Measurements from ENCODE around the gene RPA3.
A peak's percentile ranks its signal among the peaks of the same experiment; 100 is the strongest.
"Not testable (repeated sequence)": the region's sequence is repeated elsewhere in the genome, so short reads cannot be mapped to it uniquely, and the experiment has no call there.

Gene RPA3

GRCh38 chr7:7681936-7682329, 36.5 kb downstream of the RPA3 start:
- no peak for DNase-seq (ENCODE audit: low read depth)
- no peak for TF ChIP-seq POLR2A (IDR thresholded peaks at IDR 0.05; ENCODE audit: extremely low read depth, insufficient read length)
- no peak overlapping the region for H3K4me3 ChIP-seq (ENCODE audit: low read depth, low read length)

DNA sequence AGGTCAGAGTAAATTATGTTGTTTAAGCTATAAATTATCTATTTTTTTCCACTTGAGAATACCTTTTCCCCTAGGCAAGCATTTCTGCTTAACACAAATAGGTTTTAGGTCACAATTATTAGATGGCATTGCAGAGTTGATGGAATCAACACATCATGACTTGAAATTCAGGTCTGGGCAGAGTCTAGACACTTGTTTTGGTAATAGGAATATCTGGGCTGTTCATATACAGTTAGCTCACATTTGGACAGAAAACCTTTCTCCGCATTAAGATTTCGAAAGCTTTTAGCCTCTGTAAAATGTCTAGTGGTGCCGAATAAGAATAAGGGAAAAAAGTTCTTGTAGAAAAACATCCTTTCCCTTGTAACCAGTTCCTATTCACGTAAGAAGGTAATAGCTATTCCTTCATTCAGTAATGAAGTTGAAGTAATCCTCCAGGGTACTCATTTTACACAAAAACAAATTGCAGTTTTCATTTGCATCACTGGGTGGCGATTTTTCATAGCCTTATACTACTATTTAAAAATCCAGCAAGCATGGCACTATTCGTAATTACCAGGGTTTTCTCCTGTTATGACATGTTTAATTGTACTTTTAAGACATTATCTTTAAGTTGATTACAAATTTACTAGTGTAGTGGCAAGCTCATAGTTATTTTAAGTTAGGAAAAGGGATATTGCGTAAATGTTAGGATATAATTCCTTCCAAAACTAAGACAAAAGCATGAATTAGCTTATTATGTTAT, 37.0 kb downstream of the RPA3 start:
- DNase-seq (ENCODE audit: low read depth): peak; percentile 77
- no peak overlapping the region for H3K4me3 ChIP-seq (ENCODE audit: low read depth, low read length)
- TF ChIP-seq CTCF (IDR thresholded peaks at IDR 0.05; ENCODE audit: low read depth, low read length): peak; percentile 34
- no peak for TF ChIP-seq MYC (IDR thresholded peaks at IDR 0.05; ENCODE audit: low read depth, low read length)

DNA sequence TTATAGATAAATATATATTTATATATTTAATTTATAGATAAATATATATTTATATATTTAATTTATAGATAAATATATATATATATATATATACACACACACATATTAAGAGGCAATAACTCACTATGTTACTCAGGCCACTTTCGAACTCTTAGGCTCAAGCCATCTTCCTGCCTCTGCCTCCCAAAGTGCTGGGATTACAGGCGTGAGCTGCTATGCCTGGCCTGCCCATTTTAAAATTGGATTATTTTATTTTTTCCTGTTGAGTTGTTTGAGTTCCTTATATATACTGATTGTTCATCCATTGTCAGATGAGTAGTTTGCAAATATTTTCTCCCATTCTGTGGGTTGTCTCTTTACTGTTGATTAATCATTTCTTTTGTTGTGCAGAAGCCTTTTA, 38.8 kb downstream of the RPA3 start:
- H3K4me3 ChIP-seq (ENCODE audit: low read depth, low read length): not testable (repeated sequence)
- peak; percentile 30 for DNase-seq (ENCODE audit: low read depth)

DNA sequence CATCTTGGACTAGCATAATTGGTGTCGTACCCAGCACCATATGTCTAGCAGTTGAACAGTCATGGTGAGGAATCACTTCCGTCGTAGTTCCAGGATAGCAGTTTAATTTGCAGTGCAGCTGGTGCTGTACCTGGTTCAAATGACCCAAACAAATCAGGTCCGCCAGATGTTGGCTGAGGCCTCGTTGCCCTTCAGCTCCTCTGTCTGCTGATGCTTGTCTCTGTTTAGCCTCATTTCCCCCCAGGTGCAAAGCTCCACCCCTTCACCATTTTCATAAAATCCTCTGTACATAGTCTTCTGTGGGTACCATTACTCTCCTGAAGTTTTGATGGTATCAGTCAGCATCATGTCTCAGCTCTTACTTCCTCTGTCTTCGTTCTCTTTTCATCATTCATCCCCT, 42.7 kb downstream of the RPA3 start:
- H3K4me3 ChIP-seq (ENCODE audit: low read depth, low read length): no peak overlapping the region
- no peak for DNase-seq (ENCODE audit: low read depth)
- TF ChIP-seq MAX (IDR thresholded peaks at IDR 0.05; ENCODE audit: low read depth, low read length): no peak
- TF ChIP-seq POLR2A (IDR thresholded peaks at IDR 0.05; ENCODE audit: extremely low read depth, insufficient read length): no peak
- no peak for TF ChIP-seq MYC (IDR thresholded peaks at IDR 0.05; ENCODE audit: low read depth, low read length)
- TF ChIP-seq CTCF (IDR thresholded peaks at IDR 0.05; ENCODE audit: low read depth, low read length): no peak

- H3K4me3 ChIP-seq (ENCODE audit: low read depth, low read length): no peak overlapping the region
- no peak for DNase-seq (ENCODE audit: low read depth)
- TF ChIP-seq MAX (IDR thresholded peaks at IDR 0.05; ENCODE audit: low read depth, low read length) (no peak), CTCF (IDR thresholded peaks at IDR 0.05; ENCODE audit: low read depth, low read length) (no peak), POLR2A (IDR thresholded peaks at IDR 0.05; ENCODE audit: extremely low read depth, insufficient read length) (no peak), MYC (IDR thresholded peaks at IDR 0.05; ENCODE audit: low read depth, low read length) (no peak)
Observed at GRCh38 chr7:7673240-7673550, 45.2 kb downstream of the RPA3 start.

DNA sequence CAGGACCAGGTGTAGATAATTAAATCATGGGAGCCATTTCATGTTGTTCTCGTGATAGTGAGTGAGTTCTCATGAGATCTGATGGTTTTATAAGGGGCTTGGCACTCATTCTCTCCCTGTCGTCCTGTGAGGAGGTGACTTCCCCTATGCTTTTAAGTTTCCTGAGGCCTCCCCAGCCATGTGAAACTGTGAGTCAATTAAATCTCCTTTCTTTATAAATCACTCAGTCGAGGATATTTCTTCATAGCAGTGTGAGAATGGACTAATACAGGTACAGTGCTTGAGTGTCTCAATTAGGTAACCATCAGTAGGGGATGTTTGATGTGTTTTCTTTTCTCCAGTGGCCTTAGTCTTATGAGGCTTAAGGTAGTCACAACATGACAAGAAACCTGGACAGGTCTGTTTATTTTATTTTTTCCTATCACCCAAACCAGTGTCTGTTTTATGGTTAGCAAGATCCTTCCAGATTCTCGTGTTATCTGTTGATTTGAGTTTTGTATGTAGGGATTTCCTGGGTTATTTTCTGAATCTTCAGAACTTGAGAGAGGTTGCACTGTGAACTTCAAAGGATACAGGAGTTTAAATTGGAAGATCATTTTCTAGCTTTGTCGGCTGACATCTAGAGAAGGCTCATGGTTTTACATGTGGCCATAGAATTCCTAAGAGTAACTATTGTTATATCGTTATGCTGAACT, 45.7 kb downstream of the RPA3 start:
- no peak overlapping the region for H3K4me3 ChIP-seq (ENCODE audit: low read depth, low read length)
- no peak for DNase-seq (ENCODE audit: low read depth)
- TF ChIP-seq MYC (IDR thresholded peaks at IDR 0.05; ENCODE audit: low read depth, low read length) (no peak), POLR2A (IDR thresholded peaks at IDR 0.05; ENCODE audit: extremely low read depth, insufficient read length) (no peak), CTCF (IDR thresholded peaks at IDR 0.05; ENCODE audit: low read depth, low read length) (no peak), MAX (IDR thresholded peaks at IDR 0.05; ENCODE audit: low read depth, low read length) (no peak)

GRCh38 chr7:7671361-7671760, 47.0 kb downstream of the RPA3 start:
- no peak for TF ChIP-seq POLR2A (IDR thresholded peaks at IDR 0.05; ENCODE audit: extremely low read depth, insufficient read length)
- no peak for TF ChIP-seq MYC (IDR thresholded peaks at IDR 0.05; ENCODE audit: low read depth, low read length)
- no peak for TF ChIP-seq CTCF (IDR thresholded peaks at IDR 0.05; ENCODE audit: low read depth, low read length)
- no peak for TF ChIP-seq MAX (IDR thresholded peaks at IDR 0.05; ENCODE audit: low read depth, low read length)
- DNase-seq (ENCODE audit: low read depth): no peak
- H3K4me3 ChIP-seq (ENCODE audit: low read depth, low read length): no peak overlapping the region
